Mononuclear cell (primary cell): Measurements from ENCODE around the gene MYL5. TPM values are rescaled to one million over a fixed set of nuclear protein-coding genes. Genes with fewer than 3 reads are reported as not detected.

Experiments
- H3K27me3 ChIP-seq: 2 replicates; pipeline ENCODE4 v1.6.0; 2011; ENCODE audit warnings: low read length, control low read depth; ENCODE audit not compliant: insufficient read depth
- H3K4me1 ChIP-seq: 2 replicates; pipeline ENCODE4 v1.5.1; 2011; ENCODE audit warnings: mild to moderate bottlenecking, low read length, control low read depth; ENCODE audit not compliant: insufficient read depth
- H3K4me3 ChIP-seq: 2 replicates; pipeline ENCODE4 v1.5.1; 2011; ENCODE audit warnings: mild to moderate bottlenecking, low read length, moderate library complexity
- H3K9me3 ChIP-seq: 2 replicates; pipeline ENCODE4 v1.5.1; 2011; ENCODE audit warnings: low read depth, mild to moderate bottlenecking, control low read depth, low read length
- total RNA-seq: library from RNA; depleted of rRNA; stranded (reverse); fragments of >200 nt; gene quantifications from one replicate; pipeline ENCODE4 v1.2.3, GENCODE V29; 2012

The MYL5 gene
- total RNA-seq, 1 donor = 9.3 TPM

DNA sequence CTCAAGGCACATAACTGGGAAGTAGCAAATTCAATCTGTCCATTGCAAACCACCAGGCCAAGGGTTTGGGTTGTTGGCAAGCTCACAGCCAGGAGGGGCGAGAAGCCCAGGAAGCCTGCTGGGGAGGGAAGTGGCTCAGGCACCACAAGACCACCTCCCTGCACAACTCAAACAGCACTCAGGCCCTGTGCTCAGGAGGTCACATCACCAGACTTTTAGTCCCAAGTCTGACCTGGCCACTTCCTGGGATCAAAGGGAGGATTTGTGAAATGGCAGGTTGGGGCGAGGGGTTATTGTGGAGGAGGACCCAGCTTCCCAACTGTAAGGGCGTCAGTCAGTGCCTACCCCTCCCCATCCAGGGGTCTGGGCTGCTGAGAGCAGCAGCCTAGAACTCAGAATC is 2.6 kb upstream of the MYL5 start:
- Histone ChIP-seq H3K4me3 (no peak overlapping the region), H3K9me3 (no peaks in the 10 kb centered on the region), H3K4me1 (peaks cover 19% of the 10 kb centered on the region), H3K27me3 (no peaks in the 10 kb centered on the region)

- Histone ChIP-seq H3K27me3 (no peaks in the 10 kb centered on the region), H3K4me3 (peak overlapping the region; percentile 43)
These were observed 822 bp upstream of the MYL5 start for GRCh38 chr4:673349-674091.

DNA sequence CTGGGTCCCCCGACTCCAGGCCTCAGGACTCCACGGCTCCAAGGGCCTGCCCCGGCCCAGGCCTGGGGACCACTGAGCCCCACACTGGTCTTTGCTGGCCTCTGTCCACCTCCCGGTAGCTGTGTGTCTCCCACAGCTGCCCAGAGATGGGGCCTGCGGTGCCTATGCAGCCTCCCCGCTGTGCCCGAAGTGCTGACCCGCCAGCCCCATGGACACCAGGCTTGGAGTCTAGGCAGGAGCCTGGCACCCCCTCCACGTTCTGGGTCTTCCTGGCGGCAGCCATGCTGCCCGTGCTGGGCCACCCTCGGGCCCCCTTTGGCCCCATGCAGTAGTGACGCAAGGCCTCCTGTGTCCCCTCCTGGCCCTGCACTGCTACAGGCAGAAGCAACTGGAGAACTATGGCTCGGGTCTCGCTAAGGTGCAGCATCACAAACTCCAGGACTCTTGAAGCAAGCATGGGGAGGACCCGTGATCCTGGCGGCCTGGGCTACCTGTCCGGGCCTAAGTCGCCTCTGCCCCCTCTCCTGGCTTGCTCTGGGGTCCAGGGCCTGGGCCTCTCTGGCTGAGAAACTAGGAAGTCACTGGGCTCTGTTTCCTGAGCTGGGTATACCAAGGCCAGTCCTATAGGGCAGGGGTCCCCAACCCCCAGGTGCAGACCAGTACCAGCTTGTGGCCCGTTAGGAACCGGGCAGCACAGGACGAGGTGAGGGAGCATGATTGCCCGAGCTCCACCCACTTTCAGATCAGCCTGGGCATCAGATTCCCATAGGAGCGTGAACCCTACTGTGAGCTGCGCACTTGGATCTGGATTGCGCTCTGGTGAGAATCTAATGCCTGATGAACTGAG is 917 bp downstream of the MYL5 start:
- Histone ChIP-seq H3K4me3 (peak overlapping the region; percentile 90), H3K27me3 (no peaks in the 10 kb centered on the region), H3K9me3 (no peaks in the 10 kb centered on the region), H3K4me1 (peaks cover 22% of the 10 kb centered on the region)

More at GRCh38 chr4:673349-674091, 822 bp upstream of the MYL5 start:
- Histone ChIP-seq H3K9me3 (no peaks in the 10 kb centered on the region), H3K4me1 (peaks cover 19% of the 10 kb centered on the region)

- Histone ChIP-seq H3K9me3 (no peaks in the 10 kb centered on the region), H3K27me3 (no peaks in the 10 kb centered on the region), H3K4me1 (peaks cover 28% of the 10 kb centered on the region), H3K4me3 (no peak overlapping the region)
These were observed 1.9 kb downstream of the MYL5 start for GRCh38 chr4:675980-676870.

- Histone ChIP-seq H3K4me1 (peaks cover 28% of the 10 kb centered on the region), H3K27me3 (no peaks in the 10 kb centered on the region), H3K9me3 (no peaks in the 10 kb centered on the region), H3K4me3 (no peak overlapping the region)
These were observed 2.5 kb downstream of the MYL5 start for GRCh38 chr4:676871-677235.

DNA sequence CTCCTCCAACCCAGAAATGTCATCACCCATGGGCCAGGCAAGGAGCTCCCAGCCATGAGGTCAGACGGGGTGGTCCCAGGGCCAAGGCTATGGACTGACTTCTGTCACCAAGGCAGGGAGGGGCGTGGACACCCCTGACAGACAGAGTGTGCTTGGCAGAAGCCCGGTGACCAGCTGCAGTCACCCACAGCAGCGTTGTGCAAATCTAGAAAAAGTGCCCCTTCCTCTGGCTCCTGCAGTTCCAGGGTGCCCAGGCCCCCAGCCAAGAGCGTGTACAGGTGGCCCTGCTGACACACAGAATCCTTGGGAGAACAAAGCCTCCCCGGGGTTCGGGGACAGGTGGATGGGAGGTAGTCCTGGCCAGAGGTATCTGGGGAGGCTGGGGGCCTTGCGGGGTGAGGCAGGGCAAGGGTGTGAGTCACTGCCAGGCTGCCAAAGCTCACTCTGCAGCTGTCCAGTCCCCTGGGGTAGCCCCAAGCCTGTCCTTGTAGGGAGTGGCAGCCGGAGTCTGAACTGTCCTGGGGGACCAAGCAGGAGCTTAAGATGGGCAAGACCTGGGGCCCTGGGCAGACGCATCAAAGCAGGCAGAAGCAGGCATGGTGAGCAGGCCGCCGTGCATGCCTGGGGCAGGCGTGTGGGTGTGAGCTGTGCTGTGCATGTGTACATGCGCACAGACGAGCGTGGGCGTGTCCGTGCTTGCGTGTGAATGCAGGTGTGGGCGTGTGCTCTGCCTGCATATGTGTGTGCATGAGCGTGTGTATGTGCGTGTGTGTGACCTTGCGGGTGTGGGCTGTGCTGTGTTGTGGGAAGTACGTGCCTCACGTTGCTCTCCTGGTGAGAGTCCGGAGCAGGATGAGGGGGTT is 3.3 kb downstream of the MYL5 start:
- Histone ChIP-seq H3K27me3 (no peaks in the 10 kb centered on the region), H3K4me1 (peaks cover 28% of the 10 kb centered on the region), H3K4me3 (no peak overlapping the region), H3K9me3 (no peaks in the 10 kb centered on the region)

DNA sequence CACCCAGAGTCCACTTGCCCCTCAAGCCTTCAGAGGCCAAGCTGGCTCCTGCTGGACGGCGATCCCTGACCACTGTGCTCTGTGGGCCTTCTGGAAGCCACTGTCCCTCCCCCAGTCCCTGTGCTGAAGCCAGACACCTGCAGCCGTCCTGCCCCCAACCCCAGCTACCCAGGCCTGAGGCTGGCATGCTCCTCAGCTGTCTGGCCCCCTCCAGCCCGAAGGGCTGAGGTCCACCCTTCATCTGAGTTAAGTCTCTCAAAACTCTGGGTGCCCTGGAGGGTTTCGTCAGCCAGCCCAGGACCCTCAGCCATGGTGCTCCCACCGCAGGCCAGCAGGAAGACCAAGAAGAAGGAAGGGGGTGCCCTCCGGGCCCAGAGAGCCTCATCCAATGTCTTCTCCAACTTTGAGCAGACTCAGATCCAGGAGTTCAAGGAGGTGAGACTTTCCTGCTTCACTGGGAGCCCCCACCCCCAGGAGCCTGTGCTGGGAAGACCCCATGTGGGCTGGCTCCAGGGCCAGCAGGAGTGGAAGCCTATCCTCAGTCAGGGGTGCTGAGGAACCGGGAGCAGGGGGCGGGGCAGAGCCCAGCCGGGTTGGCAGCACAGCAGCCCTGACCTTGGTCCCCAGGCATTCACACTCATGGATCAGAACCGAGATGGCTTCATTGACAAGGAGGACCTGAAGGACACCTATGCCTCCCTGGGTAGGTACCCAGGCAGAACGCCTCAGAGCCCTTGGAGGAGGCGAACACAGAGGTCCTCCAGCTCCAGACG is 4.2 kb downstream of the MYL5 start:
- Histone ChIP-seq H3K4me1 (peaks cover 23% of the 10 kb centered on the region), H3K27me3 (no peaks in the 10 kb centered on the region), H3K9me3 (no peaks in the 10 kb centered on the region), H3K4me3 (no peak overlapping the region)

DNA sequence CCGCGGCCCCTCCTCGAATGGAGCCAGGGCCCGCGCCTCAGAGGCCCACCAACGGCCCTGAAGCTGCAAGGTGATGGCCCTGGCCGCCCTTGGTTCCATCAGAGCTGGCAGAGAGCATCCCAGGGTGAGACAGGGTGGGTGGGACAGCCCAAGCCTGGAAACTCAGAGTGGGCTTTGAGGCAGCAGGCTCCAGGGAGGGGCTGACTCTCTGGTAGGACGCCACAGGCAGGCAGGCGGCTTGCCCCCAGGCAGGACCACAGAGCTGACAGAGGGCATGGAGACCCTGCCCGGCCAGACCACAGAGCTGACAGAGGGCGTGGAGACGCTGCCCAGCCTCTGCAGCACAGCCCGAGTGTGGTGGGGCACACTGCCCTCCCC is 4.8 kb downstream of the MYL5 start:
- no peak overlapping the region for H3K4me3 ChIP-seq
- H3K4me1 ChIP-seq = peaks cover 25% of the 10 kb centered on the region
- no peaks in the 10 kb centered on the region for H3K9me3 ChIP-seq
- no peaks in the 10 kb centered on the region for H3K27me3 ChIP-seq

DNA sequence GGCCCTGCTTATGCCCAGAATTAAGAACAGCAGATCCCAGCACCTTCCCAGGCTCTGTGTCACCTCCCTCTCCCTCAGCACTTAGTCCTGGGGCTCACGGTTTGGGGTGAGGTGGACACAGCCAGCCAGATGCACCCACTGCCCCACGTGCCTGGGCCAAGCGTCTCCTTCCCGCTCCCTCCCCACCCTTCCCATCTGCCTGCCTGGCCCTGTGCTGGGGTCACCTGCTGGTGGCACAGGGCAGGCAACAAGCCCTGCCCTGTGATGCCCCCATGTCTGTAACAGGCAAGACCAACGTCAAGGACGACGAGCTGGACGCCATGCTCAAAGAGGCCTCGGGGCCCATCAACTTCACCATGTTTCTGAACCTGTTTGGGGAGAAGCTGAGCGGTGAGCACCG is 5.3 kb downstream of the MYL5 start:
- Histone ChIP-seq H3K9me3 (no peaks in the 10 kb centered on the region), H3K4me1 (peaks cover 25% of the 10 kb centered on the region), H3K27me3 (no peaks in the 10 kb centered on the region), H3K4me3 (no peak overlapping the region)

DNA sequence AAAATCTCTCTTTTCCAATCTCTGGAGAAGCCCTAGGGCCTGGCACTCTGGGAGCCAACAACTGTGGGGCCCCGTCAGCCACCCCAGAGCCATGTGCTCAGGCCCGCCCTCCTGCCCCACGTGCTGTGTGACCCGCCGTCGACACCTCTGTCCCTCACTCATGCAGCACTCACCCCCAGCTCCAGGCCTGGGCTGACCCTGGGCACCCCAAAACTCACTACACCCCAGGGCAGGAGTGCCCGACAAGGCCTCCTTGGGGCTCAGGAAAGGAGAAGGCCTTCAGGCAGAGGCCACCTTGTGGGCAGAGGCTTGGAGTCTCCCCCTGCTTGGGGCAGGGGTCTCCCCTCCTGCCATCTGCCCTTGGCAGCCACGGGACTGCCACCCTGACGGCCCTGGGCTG is 5.7 kb downstream of the MYL5 start:
- Histone ChIP-seq H3K4me1 (peaks cover 21% of the 10 kb centered on the region), H3K9me3 (no peaks in the 10 kb centered on the region), H3K4me3 (no peak overlapping the region), H3K27me3 (no peaks in the 10 kb centered on the region)

- no peak overlapping the region for H3K4me3 ChIP-seq
- no peaks in the 10 kb centered on the region for H3K27me3 ChIP-seq
- no peaks in the 10 kb centered on the region for H3K9me3 ChIP-seq
- peaks cover 16% of the 10 kb centered on the region for H3K4me1 ChIP-seq
These were observed 6.2 kb downstream of the MYL5 start for GRCh38 chr4:680551-680927.

DNA sequence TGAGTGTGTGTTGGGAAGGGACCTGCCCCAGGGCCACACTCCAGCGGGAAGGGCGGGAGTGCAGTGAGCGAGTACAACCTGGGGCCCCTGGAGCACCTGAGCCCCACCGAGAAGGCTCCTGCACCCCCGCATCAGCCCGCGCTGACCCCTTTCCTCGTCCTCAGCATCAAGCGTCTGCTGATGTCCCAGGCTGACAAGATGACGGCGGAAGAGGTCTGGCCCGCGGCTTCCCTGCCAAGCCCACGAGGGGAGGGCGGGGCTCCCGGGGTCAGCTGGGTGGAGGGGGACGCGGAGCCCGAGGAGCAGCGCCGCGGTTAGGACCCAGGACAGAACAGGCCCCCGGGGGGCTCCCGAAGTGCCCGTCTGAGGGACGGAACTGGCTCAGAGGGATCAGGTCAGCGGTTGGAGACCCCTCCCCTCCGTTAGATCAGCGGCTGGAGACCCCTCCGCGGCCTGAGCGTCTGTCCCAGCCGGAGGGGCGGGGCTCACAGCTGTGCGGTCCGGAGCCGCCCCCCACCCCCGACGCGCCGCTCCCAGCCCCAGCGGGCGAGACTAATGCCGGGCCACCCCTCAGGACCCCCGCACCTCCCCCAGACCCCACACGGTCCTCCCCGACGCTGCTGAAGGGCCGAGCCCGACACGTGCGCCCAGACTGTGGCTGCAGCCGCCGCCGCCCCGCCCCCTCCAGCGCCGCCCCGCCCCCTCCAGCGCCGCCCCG is 6.7 kb downstream of the MYL5 start:
- no peaks in the 10 kb centered on the region for H3K9me3 ChIP-seq
- peaks cover 15% of the 10 kb centered on the region for H3K4me1 ChIP-seq
- no peaks in the 10 kb centered on the region for H3K27me3 ChIP-seq
- no peak overlapping the region for H3K4me3 ChIP-seq

DNA sequence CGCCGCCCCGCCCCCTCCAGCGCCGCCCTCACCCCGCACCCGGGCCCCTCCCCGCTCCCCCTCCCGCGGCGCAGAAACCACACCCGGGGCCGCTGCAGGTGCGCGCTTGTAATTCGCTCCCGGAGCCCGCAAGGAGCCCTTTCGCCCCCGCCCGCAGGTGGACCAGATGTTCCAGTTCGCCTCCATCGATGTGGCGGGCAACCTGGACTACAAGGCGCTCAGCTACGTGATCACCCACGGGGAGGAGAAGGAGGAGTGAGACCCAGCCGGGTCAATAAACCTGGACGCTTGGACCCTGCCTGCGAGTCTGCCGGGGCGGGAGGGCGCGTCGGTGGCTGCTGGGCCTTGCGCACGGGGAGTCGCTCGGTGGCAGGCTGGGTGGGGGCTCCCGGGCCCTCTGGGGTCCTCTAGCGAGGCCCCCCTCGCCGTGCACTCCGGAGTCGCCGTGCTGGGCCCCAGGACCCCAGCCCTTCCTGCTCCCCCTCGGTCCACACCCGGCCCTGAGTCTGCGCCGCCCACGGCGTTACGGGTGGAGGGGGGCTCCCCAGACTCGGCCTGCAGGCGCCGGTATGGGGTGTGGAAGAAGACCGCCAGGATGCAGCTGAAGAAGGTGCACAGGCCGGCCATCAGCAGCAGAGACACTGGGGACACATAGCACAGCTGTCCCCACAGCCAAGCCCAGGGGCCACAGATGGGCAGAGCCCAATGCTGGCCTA is 7.6 kb downstream of the MYL5 start:
- Histone ChIP-seq H3K4me3 (no peak overlapping the region), H3K27me3 (no peaks in the 10 kb centered on the region)

More for the DNA sequence above, 7.6 kb downstream of the MYL5 start:
- no peaks in the 10 kb centered on the region for H3K9me3 ChIP-seq
- H3K4me1 ChIP-seq = peaks cover 21% of the 10 kb centered on the region
